B cell (primary cell): ENCODE measurements around the gene KRT222. TPM values are rescaled to one million over a fixed set of nuclear protein-coding genes. Genes with fewer than 3 reads are reported as not detected.

ENCODE experiments used
- ATAC-seq: fragments of 200-7000 bp; cut with Tn5 transposase; one replicate; pipeline ENCODE4 v1.10.0; 2021; ENCODE audit warnings: low read depth, mild to moderate bottlenecking, moderate number of reproducible peaks, moderate library complexity
- CTCF ChIA-PET: fragments of 350-600 bp; sonication (Branson Sonifier 250); formaldehyde crosslinking; loops from one replicate; lab custom pipeline; 2021; ENCODE audit warnings: antibody characterized with exemption, inconsistent platforms; lab: Charles Lee
- POLR2A ChIA-PET: fragments of 350-600 bp; sonication (Branson Sonifier 250); formaldehyde crosslinking; loops from one replicate; lab custom pipeline; 2021; ENCODE audit warnings: antibody characterized with exemption; lab: Charles Lee
- DNase-seq: peaks from one replicate; pipeline ENCODE4 v3.0.0; 2013
- H2AFZ ChIP-seq: 2 replicates; pipeline ENCODE4 v1.6.1; 2012; ENCODE audit warnings: mild to moderate bottlenecking, low read depth, low read length; ENCODE audit not compliant: insufficient read depth, poor library complexity, severe bottlenecking
- H3K27ac ChIP-seq, 2 donors: 1 replicate in 1 of 2; 2 replicates in 1 of 2; pipeline ENCODE4 v1.5.1; 2012 to 2013; ENCODE audit warnings: low read length in 2 of 2, mild to moderate bottlenecking in 2 of 2, moderate library complexity in 1 of 2
- H3K27me3 ChIP-seq, 4 experiments: fragments of 200-600 bp in 1 of 4; sonication (generic) in 1 of 4; replicated peaks in 1 of 4; 1 replicate in 2 of 4; 2 replicates in 2 of 4; pipeline versions ENCODE4 v1.6.1 to v1.7.0; 2013 to 2016; ENCODE audit warnings: low read length in 3 of 4, mild to moderate bottlenecking in 2 of 4, mixed read lengths in 1 of 4, moderate library complexity in 1 of 4; ENCODE audit not compliant: insufficient read depth in 4 of 4, control insufficient read depth in 3 of 4; ENCODE audit errors: control extremely low read depth in 1 of 4
- H3K36me3 ChIP-seq, 2 experiments: replicated peaks in 1 of 2; 1 replicate in 1 of 2; 2 replicates in 1 of 2; pipeline versions ENCODE4 v1.6.1 to v1.7.1; 2013; ENCODE audit warnings: low read length in 1 of 2; ENCODE audit not compliant: insufficient read depth in 2 of 2, control insufficient read depth in 1 of 2; ENCODE audit errors: control extremely low read depth in 1 of 2, extremely low read depth in 1 of 2
- H3K4me1 ChIP-seq, 2 donors: fragments of 200-600 bp in 1 of 2; sonication (generic) in 1 of 2; 1 replicate in 1 of 2; 2 replicates in 1 of 2; pipeline versions ENCODE4 v1.5.1 to v1.6.1; 2013 to 2017; ENCODE audit warnings: low read length in 2 of 2; ENCODE audit not compliant: control insufficient read depth in 2 of 2, insufficient read depth in 2 of 2
- H3K4me2 ChIP-seq: replicated peaks from 2 replicates; pipeline ENCODE3; 2012; ENCODE audit warnings: mild to moderate bottlenecking, low read depth, low read length; ENCODE audit not compliant: poor library complexity, severe bottlenecking
- H3K4me3 ChIP-seq, 5 experiments: fragments of 200-600 bp in 1 of 5; sonication (generic) in 1 of 5; 1 replicate in 3 of 5; 2 replicates in 2 of 5; pipeline versions ENCODE4 v1.5.1 to v1.7.0; 2011 to 2016; ENCODE audit warnings: low read length in 4 of 5, mild to moderate bottlenecking in 4 of 5, low read depth in 2 of 5, control low read depth in 1 of 5, moderate library complexity in 1 of 5; ENCODE audit not compliant: insufficient read depth in 1 of 5; ENCODE audit errors: control extremely low read depth in 1 of 5, extremely low read depth in 1 of 5
- H3K79me2 ChIP-seq: fragments of 200-600 bp; sonication (generic); one replicate; pipeline ENCODE4 v1.6.0; 2016; ENCODE audit warnings: low read length; ENCODE audit not compliant: control insufficient read depth, insufficient read depth
- H3K9ac ChIP-seq: fragments of 200-600 bp; sonication (generic); 2 replicates; pipeline ENCODE4 v1.6.1; 2017; ENCODE audit warnings: mild to moderate bottlenecking, low read length, moderate library complexity
- H3K9me3 ChIP-seq, 3 donors: one replicate each; pipeline versions ENCODE4 v1.6.1 to v1.7.1; 2013; ENCODE audit warnings: low read length in 2 of 3; ENCODE audit not compliant: control insufficient read depth in 2 of 3, insufficient read depth in 1 of 3; ENCODE audit errors: control extremely low read depth in 1 of 3
- H4K20me1 ChIP-seq: 2 replicates; pipeline ENCODE4 v1.6.0; 2012; ENCODE audit warnings: mild to moderate bottlenecking, low read length; ENCODE audit not compliant: insufficient read depth, control insufficient read depth, poor library complexity, severe bottlenecking
- H3K27ac Mint-ChIP-seq: one replicate; pipeline ENCODE4 v1.8.0; 2021; ENCODE audit warnings: mixed read lengths
- H3K27me3 Mint-ChIP-seq: one replicate; pipeline ENCODE4 v1.8.0; 2021; ENCODE audit warnings: mixed read lengths
- H3K4me1 Mint-ChIP-seq: one replicate; pipeline ENCODE4 v1.8.0; 2021; ENCODE audit warnings: mixed read lengths
- H3K4me3 Mint-ChIP-seq: one replicate; pipeline ENCODE4 v1.8.0; 2021; ENCODE audit warnings: mixed read lengths
- H3K9me3 Mint-ChIP-seq: one replicate; pipeline ENCODE4 v1.8.0; 2022; ENCODE audit warnings: mixed read lengths; ENCODE audit not compliant: insufficient read depth
- EZH2 ChIP-seq: IDR thresholded peaks from 2 replicates; pipeline ENCODE4 v1.6.1; 2012; ENCODE audit warnings: borderline replicate concordance, low read depth, mild to moderate bottlenecking, moderate library complexity, low read length; ENCODE audit not compliant: insufficient read depth, poor library complexity, severe bottlenecking
- WGBS: methylation state at CpG from one replicate; pipeline ENCODE4 v1.1.5; 2013; ENCODE audit warnings: missing lambda C conversion rate; ENCODE audit not compliant: insufficient coverage; 5-methylcytosine and 5-hydroxymethylcytosine counted together
- intact Hi-C: fragments of 100-400 bp; cut with micrococcal nuclease; formaldehyde crosslinking; loops from one replicate; pipeline ENCODE4 v1.10.0; 2022
- polyA plus RNA-seq: library from polyadenylated mRNA; depleted of rRNA; stranded (reverse); fragments of >200 nt; gene quantifications from 2 replicates; pipeline ENCODE4 v1.2.3, GENCODE V29; 2012
- total RNA-seq, 2 donors: library from RNA; stranded (reverse); fragments of 120-200 nt in 1 of 2; gene quantifications; 1 replicate in 1 of 2; 2 replicates in 1 of 2; pipeline versions ENCODE4 v1.2.3 to v1.2.4, GENCODE V29; 2013 to 2022
- TF ChIP-seq, protein P1 (sequence below): fragments of 200-600 bp; IDR thresholded peaks from one replicate; pipeline ENCODE4 v1.8.0; 2022; ENCODE audit warnings: antibody characterized with exemption, mild to moderate bottlenecking

The KRT222 gene
- total and polyA plus RNA-seq, 2 donors (not counting 1 experiment from before 2014, with no cell fraction given), result not detected

DNA sequence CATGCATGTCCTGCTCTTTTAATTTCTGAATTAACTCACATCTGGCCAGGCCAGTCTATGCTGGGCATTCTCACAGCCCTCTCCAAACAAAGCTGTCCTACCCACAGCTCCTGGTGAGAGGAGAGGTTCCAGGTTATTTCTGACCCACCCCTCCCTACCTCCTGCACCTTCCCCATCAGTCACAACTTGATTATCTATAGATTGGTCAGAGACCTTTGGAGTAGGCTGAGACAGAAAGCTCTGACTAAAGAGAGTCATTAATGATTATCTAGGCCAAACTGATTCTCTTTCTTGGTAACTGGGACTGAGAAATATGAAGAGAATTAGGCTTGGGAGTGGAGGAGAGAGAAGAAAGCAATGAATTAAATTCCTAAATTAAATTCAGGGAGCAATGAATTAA lies 1.4 kb upstream of the KRT222 start:
- H2AFZ ChIP-seq, result no peak overlapping the region
- H3K27ac ChIP-seq, result no peak overlapping the region
- no peak overlapping the region for H3K9ac ChIP-seq
- Mint-ChIP-seq H3K27ac (no peak overlapping the region), H3K27me3 (peaks cover 47% of the 10 kb centered on the region), H3K9me3 (no peaks in the 10 kb centered on the region), H3K4me1 (peaks cover 6% of the 10 kb centered on the region), H3K4me3 (no peak overlapping the region)
- DNase-seq, result no peak
- no peaks in the 10 kb centered on the region for H3K79me2 ChIP-seq
- intact Hi-C loops, result no loop called here
- H3K4me2 ChIP-seq, result no peak overlapping the region
- TF ChIP-seq, protein P1, sequence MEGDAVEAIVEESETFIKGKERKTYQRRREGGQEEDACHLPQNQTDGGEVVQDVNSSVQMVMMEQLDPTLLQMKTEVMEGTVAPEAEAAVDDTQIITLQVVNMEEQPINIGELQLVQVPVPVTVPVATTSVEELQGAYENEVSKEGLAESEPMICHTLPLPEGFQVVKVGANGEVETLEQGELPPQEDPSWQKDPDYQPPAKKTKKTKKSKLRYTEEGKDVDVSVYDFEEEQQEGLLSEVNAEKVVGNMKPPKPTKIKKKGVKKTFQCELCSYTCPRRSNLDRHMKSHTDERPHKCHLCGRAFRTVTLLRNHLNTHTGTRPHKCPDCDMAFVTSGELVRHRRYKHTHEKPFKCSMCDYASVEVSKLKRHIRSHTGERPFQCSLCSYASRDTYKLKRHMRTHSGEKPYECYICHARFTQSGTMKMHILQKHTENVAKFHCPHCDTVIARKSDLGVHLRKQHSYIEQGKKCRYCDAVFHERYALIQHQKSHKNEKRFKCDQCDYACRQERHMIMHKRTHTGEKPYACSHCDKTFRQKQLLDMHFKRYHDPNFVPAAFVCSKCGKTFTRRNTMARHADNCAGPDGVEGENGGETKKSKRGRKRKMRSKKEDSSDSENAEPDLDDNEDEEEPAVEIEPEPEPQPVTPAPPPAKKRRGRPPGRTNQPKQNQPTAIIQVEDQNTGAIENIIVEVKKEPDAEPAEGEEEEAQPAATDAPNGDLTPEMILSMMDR, result no peak
- TF ChIP-seq EZH2, result no peak
- no peak for ATAC-seq
- CTCF ChIA-PET, result no interaction called here
- H3K4me3 ChIP-seq, result no peak overlapping the region
- H3K9me3 ChIP-seq, result no peaks in the 10 kb centered on the region
- no peaks in the 10 kb centered on the region for H4K20me1 ChIP-seq
- H3K4me1 ChIP-seq, result peaks cover 3 to 4% of the 10 kb centered on the region in 2 donors
- peaks cover 2 to 36% (median 21%) of the 10 kb centered on the region in 4 experiments for H3K27me3 ChIP-seq
- POLR2A ChIA-PET, result interaction anchor here (0.5 to 0.7 kb wide), 2 partner anchors 177 to 549 kb away, joined by 3 to 5 read pairs; no protein-coding TSS in a partner anchor
- no peaks in the 10 kb centered on the region for H3K36me3 ChIP-seq

DNA sequence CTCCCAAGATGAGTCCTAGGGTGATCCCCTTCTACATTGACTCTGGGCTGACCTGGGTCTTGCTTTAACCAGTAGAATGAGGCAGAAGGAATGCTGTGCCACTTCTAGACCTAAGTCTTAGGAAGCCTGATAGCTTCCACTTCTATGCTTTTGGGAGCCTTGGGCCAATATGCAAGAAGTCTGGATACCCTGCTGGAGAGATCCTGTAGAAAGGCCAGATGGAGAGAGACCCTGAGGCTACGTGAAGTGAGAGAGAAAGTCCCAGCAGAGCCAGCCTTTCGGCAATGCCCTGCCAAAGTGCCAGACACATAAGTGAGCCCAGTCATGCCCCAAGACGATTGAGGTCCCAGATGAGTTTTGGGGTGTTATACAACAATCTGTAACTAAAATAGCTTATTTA lies 1.7 kb downstream of the KRT222 start:
- Histone ChIP-seq H3K4me2 (no peak overlapping the region), H3K36me3 (no peaks in the 10 kb centered on the region), H3K9me3 (no peaks in the 10 kb centered on the region), H2AFZ (no peak overlapping the region), H3K4me1 (peaks cover 3 to 4% of the 10 kb centered on the region in 2 donors), H3K9ac (no peak overlapping the region), H3K4me3 (no peak overlapping the region), H3K27me3 (peaks cover 2 to 36% (median 21%) of the 10 kb centered on the region in 4 experiments), H3K27ac (no peak overlapping the region), H4K20me1 (no peaks in the 10 kb centered on the region), H3K79me2 (no peaks in the 10 kb centered on the region)
- Mint-ChIP-seq H3K9me3 (no peaks in the 10 kb centered on the region), H3K4me1 (peaks cover 6% of the 10 kb centered on the region), H3K27ac (no peak overlapping the region), H3K4me3 (no peak overlapping the region), H3K27me3 (peaks cover 52% of the 10 kb centered on the region)
- no peak for TF ChIP-seq EZH2
- TF ChIP-seq, protein P1, result no peak
- intact Hi-C loops, result no loop called here
- no peak for ATAC-seq
- WGBS, result 91% methylated on average over 2 of the region's 3 CpGs
- POLR2A ChIA-PET, result no interaction called here
- CTCF ChIA-PET, result no interaction called here
- no peak for DNase-seq
